ENCODE data around the gene RBM4B. TPM values are rescaled to one million over a fixed set of nuclear protein-coding genes. Genes with fewer than 3 reads are reported as not detected.

Gene RBM4B
- total RNA-seq, 2 donors from 2014 or later, result 15.5 to 40.7 TPM

GRCh38 chr11:66629356-66629755 lies 48.3 kb downstream of the RBM4B start:
- intact Hi-C loops (cut with DNase I), result no loop called here
- H3K4me3 ChIP-seq, result no peak overlapping the region
- peaks cover 24 to 27% of the 10 kb centered on the region in 2 donors for H3K36me3 ChIP-seq
- DNase-seq (ENCODE audit: low spot score), result no peak
- H3K27ac ChIP-seq, result no peak overlapping the region
- no peaks in the 10 kb centered on the region for H3K9me3 ChIP-seq
- H3K27me3 ChIP-seq (replicated peaks; ENCODE audit: insufficient read depth), result no peaks in the 10 kb centered on the region
- no peak for TF ChIP-seq POLR2AphosphoS5 (IDR thresholded peaks at IDR 0.05)
- TF ChIP-seq, protein P1, sequence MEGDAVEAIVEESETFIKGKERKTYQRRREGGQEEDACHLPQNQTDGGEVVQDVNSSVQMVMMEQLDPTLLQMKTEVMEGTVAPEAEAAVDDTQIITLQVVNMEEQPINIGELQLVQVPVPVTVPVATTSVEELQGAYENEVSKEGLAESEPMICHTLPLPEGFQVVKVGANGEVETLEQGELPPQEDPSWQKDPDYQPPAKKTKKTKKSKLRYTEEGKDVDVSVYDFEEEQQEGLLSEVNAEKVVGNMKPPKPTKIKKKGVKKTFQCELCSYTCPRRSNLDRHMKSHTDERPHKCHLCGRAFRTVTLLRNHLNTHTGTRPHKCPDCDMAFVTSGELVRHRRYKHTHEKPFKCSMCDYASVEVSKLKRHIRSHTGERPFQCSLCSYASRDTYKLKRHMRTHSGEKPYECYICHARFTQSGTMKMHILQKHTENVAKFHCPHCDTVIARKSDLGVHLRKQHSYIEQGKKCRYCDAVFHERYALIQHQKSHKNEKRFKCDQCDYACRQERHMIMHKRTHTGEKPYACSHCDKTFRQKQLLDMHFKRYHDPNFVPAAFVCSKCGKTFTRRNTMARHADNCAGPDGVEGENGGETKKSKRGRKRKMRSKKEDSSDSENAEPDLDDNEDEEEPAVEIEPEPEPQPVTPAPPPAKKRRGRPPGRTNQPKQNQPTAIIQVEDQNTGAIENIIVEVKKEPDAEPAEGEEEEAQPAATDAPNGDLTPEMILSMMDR (IDR thresholded peaks at IDR 0.05), result no peak
- no peak for TF ChIP-seq POLR2A (IDR thresholded peaks at IDR 0.05)
- WGBS, result 85% methylated on average over 2 of the region's 2 CpGs
- H3K4me1 ChIP-seq (replicated peaks), result peaks cover 2% of the 10 kb centered on the region

DNA sequence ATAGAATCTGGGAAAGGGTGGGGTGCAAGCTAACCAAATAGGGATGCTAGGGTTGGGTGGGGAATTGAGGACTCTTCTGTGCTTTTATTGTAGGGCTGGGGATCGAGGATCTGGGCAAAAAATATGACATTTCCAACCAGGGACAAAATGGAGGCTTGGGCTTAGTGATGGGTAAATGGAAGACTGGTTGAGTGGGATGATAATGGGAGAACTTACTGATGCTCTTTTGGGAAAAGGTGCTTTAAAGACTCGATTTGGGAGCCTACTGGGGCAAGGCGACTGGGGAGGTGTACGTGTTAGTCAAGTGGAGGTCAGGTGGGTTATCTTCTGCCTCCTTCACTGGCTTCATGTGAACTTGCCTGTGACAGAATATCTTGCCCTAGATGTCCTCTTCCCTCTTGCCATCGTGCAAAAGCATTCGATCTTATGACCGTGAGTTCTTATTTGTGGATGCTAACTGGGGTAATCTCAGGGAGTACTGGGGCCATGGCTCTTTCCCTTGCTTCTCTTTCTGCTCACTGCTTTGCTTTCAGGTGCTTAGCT lies 49.6 kb downstream of the RBM4B start:
- peaks cover 2% of the 10 kb centered on the region for H3K4me1 ChIP-seq (replicated peaks)
- no peak for DNase-seq (ENCODE audit: low spot score)
- peaks cover 25 to 27% of the 10 kb centered on the region in 2 donors for H3K36me3 ChIP-seq
- TF ChIP-seq, protein P1 (IDR thresholded peaks at IDR 0.05), result no peak
- H3K4me3 ChIP-seq, result no peak overlapping the region
- no peaks in the 10 kb centered on the region for H3K9me3 ChIP-seq
- intact Hi-C loops (cut with DNase I), result no loop called here
- no peak overlapping the region for H3K27ac ChIP-seq
- 89% methylated on average over 7 of the region's 7 CpGs for WGBS
- no peaks in the 10 kb centered on the region for H3K27me3 ChIP-seq (replicated peaks; ENCODE audit: insufficient read depth)

- H3K27me3 ChIP-seq (replicated peaks; ENCODE audit: insufficient read depth), result no peaks in the 10 kb centered on the region
- TF ChIP-seq POLR2A (IDR thresholded peaks at IDR 0.05), result no peak
- TF ChIP-seq POLR2AphosphoS5 (IDR thresholded peaks at IDR 0.05), result no peak
- TF ChIP-seq, protein P1 (IDR thresholded peaks at IDR 0.05), result no peak
- no peak overlapping the region for H3K4me3 ChIP-seq
- DNase-seq (ENCODE audit: low spot score), result no peak
- intact Hi-C loops (cut with DNase I), result no loop called here
- no peak overlapping the region for H3K27ac ChIP-seq
- 90% methylated on average over 7 of the region's 7 CpGs for WGBS
- H3K4me1 ChIP-seq (replicated peaks), result peaks cover 3% of the 10 kb centered on the region
- peaks cover 25 to 27% of the 10 kb centered on the region in 2 donors for H3K36me3 ChIP-seq
- H3K9me3 ChIP-seq, result no peaks in the 10 kb centered on the region
These were observed 50.8 kb downstream of the RBM4B start for GRCh38 chr11:66626926-66627325.

DNA sequence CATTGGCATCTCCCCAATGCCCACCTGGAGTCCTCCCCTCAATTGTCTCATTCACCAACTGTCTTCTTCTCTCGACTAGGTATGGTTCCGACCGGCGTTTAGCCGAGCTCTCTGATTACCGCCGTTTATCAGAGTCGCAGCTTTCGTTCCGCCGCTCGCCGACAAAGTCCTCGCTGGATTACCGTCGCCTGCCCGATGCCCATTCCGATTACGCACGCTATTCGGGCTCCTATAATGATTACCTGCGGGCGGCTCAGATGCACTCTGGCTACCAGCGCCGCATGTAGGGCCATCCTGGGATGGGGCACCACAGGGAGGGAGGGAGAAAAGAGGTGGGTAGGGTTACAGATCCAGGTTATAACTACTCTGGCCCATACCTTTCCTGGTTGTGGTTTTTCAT lies 51.3 kb downstream of the RBM4B start:
- TF ChIP-seq POLR2AphosphoS5 (IDR thresholded peaks at IDR 0.05) (no peak), POLR2A (IDR thresholded peaks at IDR 0.05) (no peak)
- TF ChIP-seq, protein P1 (IDR thresholded peaks at IDR 0.05), result no peak
- no peaks in the 10 kb centered on the region for H3K27me3 ChIP-seq (replicated peaks; ENCODE audit: insufficient read depth)
- intact Hi-C loops (cut with DNase I), result no loop called here
- no peak overlapping the region for H3K27ac ChIP-seq
- 96% methylated on average over 25 of the region's 25 CpGs for WGBS
- peaks cover 25 to 27% of the 10 kb centered on the region in 2 donors for H3K36me3 ChIP-seq
- H3K9me3 ChIP-seq, result no peaks in the 10 kb centered on the region
- H3K4me1 ChIP-seq (replicated peaks), result peaks cover 4% of the 10 kb centered on the region
- H3K4me3 ChIP-seq, result no peak overlapping the region
- DNase-seq (ENCODE audit: low spot score), result no peak

DNA sequence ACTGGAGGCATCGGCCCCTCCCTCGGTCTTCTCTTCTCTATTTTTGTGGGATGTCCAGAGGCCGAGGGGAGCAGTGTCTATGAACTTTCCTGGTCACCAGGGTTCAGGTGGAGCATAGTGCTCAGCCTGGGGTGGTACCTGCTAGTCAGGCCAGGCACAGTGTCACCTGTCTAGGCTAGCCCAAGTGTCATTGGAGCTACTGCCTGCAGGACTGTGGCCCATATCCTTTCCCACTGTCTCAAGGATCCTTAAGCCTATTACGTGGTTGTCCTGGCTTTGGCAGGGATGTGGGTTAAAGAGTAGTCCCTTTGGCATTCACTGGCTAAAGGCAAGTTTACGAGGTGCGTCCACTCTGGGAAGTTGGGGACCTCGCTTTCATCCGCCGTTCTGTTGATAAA lies 51.9 kb downstream of the RBM4B start:
- TF ChIP-seq, protein P1 (IDR thresholded peaks at IDR 0.05), result no peak
- no peak for TF ChIP-seq POLR2AphosphoS5 (IDR thresholded peaks at IDR 0.05)
- no peak for TF ChIP-seq POLR2A (IDR thresholded peaks at IDR 0.05)
- H3K27ac ChIP-seq, result no peak overlapping the region
- intact Hi-C loops (cut with DNase I), result no loop called here
- peaks cover 9% of the 10 kb centered on the region for H3K4me1 ChIP-seq (replicated peaks)
- DNase-seq (ENCODE audit: low spot score), result no peak
- WGBS, result 80% methylated on average over 9 of the region's 9 CpGs
- no peaks in the 10 kb centered on the region for H3K9me3 ChIP-seq
- no peaks in the 10 kb centered on the region for H3K27me3 ChIP-seq (replicated peaks; ENCODE audit: insufficient read depth)
- H3K36me3 ChIP-seq, result peaks cover 25 to 27% of the 10 kb centered on the region in 2 donors
- H3K4me3 ChIP-seq, result no peak overlapping the region

All from prostate gland (tissue), 2 donors.